NK-92 treated with Interleukin-12 subunit alpha and Interleukin-12 subunit beta, amount 100 ng/mL, for 24 hours (cell line): ENCODE measurements around the gene NPR1.
"Not testable (repeated sequence)": the region's sequence is repeated elsewhere in the genome, so short reads cannot be mapped to it uniquely, and the experiment has no call there.

Source experiments
- DNase-seq: peaks from one replicate; lab custom pipeline; 2025; lab: John Stamatoyannopoulos, UW

The NPR1 gene

GRCh38 chr1:153649863-153650235, 28.6 kb upstream of the NPR1 start:
- no peak for DNase-seq

DNA sequence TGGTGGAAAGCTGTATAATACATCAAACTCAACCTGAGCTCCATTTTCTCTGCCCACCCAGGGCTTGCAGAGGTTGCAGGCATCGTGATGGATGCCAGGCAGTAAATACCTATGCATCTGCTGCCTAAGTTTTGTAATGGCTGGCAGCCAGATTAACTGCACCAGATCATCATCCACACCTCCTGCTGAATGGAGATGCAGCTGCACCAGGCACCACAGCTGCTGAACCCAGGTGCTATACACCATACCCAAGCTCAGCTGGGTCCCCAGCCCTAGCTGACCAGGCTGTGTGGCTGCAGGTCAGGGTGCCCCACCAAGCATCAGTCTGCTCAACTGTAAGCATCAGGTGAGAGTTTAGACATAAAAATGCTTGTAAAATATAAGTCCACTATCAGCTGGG, 26.7 kb upstream of the NPR1 start:
- no peak for DNase-seq

- DNase-seq = no peak
Observed at GRCh38 chr1:153652805-153653500, 25.5 kb upstream of the NPR1 start.

DNA sequence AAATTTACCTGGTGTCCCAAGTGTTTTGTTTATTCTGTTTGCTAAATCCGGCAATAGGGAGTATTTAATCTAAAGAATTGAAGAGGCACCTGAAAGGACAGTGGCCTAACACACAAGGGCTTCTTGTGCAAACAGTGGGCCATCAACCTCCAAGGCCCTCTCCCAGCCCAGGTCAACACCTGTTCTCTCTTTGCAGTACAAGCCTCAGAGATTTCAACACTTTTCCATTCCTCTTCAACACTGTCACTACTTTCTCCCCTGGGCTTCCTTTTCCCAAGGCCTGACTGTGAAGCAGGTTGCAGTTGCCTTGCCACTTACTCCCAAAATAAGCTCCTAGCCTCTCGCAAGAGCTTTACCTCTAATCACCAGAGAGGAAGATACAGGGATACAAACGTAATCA, 23.2 kb upstream of the NPR1 start:
- DNase-seq = no peak

DNA sequence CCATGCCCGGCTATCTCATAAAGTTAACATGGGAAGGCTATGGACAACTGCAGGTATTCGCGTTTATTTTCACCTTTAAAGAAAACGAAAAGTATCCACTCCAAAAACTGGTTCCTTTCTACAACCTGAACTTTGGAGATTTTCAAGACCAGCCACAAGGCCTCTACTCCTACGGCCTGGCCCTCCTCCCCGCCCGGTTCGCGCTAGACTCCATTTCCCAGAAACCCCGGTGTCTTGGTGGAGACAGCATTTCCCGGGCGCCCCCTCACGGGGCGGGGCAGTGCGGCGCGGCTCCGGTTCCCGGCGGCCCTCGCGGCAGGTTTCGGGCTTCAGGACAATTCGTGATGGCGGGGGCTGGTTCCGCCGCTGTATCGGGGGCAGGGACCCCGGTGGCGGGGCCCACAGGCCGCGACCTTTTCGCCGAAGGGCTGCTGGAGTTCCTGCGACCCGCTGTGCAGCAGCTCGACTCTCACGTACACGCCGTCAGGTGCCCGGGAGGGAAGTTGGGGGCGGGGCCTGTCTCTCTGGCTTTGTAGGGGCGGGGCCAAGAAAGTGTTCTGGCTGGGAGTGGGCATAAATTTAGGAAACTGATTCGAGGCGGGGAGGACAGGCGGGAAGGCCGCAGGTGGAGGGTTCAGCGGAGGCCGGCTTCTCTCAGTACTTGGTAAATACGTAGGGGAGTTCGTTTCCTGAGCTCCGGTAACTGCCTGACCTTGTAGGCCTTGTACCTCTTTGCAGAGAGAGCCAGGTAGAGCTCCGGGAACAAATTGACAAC, 19.9 kb upstream of the NPR1 start, which contains the start of gene SNAPIN:
Gene SNAPIN (plus strand): TSS at position 304 of the 775 bp plus-strand sequence. CDS start 41 bp downstream, at position 345.
- DNase-seq = peak; percentile 78

DNA sequence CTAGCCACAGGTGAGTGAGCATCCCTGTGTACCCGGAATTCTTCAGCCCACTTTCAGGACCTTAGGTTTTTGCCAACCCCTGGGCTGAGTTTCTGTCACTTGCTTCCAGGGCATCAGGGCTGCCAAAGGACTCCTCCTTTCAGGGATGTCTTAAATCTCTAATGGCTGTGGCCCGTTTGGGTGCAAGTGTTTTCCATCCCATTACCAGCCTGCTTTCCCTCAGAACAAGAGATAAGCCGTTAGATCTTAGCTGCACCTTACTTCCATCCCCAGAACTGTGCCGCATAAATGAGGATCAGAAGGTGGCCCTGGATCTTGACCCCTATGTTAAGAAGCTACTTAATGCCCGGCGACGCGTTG, 19.3 kb upstream of the NPR1 start:
- no peak for DNase-seq

- no peak for DNase-seq
Observed at GRCh38 chr1:153659656-153660055, 18.8 kb upstream of the NPR1 start.

- no peak for DNase-seq
Observed at GRCh38 chr1:153661111-153661708, 17.3 kb upstream of the NPR1 start.

DNA sequence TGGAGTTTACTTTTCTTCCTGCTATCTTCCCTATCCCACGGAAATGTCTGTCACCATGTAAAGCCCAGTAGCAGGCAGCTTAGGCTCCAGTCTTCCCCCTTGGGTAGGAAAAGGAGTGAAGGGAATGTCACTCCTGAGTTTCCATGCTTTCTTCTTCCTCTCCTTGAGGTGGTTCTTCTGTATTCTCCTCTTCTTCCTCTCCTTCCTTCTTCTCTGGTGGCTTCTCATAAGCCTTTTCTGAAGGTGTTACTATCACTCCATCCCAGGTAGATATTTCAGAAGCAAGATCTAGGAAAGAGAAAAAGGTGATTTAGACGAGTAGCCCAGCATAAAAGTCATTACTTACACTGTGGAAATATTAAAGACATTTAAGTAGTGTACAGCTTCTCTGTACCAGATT, 16.2 kb upstream of the NPR1 start:
- DNase-seq = no peak

- no peak for DNase-seq
Observed at GRCh38 chr1:153663211-153663610, 15.3 kb upstream of the NPR1 start.

- DNase-seq = no peak
Observed at GRCh38 chr1:153667439-153667838, 11.0 kb upstream of the NPR1 start.

DNA sequence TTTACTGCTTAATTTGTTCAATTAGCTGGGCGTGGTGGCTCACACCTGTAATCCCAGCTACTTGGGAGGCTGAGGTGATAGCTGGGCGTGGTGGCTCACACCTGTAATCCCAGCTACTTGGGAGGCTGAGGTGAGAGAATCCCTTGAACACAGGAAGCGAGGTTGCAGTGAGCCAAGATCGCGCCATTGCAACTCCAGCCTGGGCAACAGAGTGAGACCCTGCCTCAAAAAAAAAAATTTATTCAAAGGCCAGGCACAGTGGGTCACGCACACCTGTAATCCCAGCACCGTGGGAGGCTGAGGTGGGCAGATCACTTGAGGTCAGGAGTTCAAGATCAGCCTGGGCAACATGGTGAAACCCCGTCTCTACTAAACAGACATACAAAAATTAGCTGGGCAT, 9.8 kb upstream of the NPR1 start:
- DNase-seq = not testable (repeated sequence)

DNA sequence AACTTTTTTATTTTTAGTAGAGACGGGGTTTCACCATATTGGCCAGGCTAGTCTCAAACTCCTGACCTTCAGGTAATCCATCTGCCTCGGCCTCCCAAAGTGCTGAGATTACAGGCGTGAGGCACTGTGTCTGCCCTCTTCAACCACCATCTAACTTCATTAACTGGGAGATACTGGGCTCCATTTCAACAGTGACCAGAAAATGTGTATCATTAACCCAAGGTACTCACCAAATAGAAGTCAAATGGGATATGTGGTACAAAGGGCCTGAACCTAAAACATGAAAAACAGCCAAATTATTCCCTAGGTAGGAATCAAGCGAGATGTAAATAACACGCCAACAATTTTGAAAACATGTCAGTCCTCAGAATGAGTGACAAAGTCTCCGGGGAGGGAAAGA, 8.9 kb upstream of the NPR1 start:
- DNase-seq = no peak

GRCh38 chr1:153670257-153670858, 8.1 kb upstream of the NPR1 start:
- no peak for DNase-seq

GRCh38 chr1:153670859-153671627, 7.4 kb upstream of the NPR1 start, which contains the start of gene ILF2:
Gene ILF2, minus strand, starts transcription at chr1:153670993. Its CDS starts 71 bp downstream, at chr1:153670922.
- peak; percentile 91 for DNase-seq

DNA sequence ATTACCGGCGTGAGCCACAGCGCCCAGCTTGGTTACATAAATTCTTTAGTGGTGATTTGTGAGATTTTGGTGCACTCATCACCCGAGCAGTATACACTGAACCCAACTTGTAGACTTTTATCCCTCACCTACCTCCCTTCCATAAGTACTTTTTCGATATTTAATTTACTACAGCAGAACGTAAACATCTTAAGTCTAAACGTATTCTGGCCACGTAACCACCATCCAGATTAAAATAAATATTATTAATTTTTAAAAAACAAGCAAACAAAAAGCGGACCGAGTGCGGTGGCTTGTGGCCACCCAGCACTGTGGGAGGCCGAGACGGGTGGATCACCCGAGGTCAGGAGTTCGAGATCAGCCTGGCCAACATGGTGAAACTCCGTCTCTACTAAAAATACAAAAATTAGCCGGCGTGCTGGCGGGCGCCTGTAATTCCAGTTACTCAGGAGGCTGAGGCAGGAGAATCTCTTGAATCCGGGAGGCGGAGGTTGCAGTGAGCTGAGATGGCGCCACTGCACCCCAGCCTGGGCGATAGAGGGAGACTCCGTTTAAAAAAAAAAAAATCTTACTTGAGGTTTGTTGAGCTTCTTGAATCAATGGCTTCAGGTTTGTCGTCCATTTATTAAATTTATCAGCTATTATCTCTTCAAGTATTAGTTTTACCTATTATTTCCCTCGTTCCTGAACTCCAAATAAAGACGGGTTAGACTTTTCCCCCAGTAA, 6.7 kb upstream of the NPR1 start:
- DNase-seq = not testable (repeated sequence)

GRCh38 chr1:153673511-153673910, 5.0 kb upstream of the NPR1 start:
- DNase-seq = no peak

GRCh38 chr1:153677718-153678518, 570 bp upstream of the NPR1 start:
- DNase-seq = no peak

DNA sequence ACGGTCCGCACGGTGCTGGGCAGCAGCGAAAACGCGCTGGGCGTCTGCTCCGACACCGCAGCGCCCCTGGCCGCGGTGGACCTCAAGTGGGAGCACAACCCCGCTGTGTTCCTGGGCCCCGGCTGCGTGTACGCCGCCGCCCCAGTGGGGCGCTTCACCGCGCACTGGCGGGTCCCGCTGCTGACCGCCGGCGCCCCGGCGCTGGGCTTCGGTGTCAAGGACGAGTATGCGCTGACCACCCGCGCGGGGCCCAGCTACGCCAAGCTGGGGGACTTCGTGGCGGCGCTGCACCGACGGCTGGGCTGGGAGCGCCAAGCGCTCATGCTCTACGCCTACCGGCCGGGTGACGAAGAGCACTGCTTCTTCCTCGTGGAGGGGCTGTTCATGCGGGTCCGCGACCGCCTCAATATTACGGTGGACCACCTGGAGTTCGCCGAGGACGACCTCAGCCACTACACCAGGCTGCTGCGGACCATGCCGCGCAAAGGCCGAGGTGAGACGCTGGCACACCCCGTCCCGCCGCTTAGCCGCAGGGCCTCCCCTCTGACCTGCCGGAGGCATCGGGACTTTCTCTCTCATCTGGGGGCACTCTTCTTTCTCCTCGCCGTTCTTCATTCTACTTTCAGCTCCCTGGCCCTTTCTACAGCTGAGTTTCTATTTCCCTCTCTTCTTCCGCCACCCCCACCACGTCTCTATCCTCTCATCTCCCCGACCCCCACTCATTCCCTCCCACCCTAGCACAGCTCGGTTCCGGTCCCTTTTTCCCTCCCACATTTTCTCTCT, 1.0 kb downstream of the NPR1 start:
- no peak for DNase-seq

DNA sequence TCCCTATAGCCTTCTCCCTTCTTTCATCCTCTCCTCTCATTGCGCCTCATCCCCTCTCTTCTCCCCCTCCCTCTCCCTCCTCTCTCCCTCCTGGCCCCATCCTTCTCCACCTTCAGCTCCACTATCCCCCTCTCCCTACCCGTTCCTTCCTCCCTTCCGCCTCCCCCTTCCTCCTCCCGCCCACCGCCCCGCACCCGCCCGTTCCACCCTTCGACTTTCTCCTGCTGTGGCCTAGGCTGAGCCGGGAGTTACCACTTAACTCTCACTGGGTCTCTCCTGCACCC, 1.6 kb downstream of the NPR1 start:
- DNase-seq = no peak
